ENCODE measurements around the gene BPIFB2.

DNA sequence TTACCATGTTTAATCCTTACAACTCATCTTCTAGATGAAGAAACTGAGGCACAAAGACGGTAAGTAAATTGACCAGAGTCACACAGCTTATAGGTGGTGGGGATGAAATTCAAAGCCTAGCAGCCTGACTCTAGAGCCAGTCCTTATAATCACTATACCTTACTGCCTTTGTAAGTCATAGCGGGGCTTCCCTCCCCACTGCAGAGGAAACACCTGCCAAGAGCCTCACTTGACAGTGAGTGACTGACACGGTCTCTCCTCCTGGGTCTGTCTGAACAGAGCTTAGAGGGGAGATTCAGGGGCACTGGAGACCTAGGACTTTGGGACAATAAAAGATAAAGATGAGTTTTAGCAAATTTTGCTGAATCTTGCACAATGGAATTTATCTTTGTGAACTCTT lies 16.1 kb upstream of the BPIFB2 start:
- TF ChIP-seq, protein P1, sequence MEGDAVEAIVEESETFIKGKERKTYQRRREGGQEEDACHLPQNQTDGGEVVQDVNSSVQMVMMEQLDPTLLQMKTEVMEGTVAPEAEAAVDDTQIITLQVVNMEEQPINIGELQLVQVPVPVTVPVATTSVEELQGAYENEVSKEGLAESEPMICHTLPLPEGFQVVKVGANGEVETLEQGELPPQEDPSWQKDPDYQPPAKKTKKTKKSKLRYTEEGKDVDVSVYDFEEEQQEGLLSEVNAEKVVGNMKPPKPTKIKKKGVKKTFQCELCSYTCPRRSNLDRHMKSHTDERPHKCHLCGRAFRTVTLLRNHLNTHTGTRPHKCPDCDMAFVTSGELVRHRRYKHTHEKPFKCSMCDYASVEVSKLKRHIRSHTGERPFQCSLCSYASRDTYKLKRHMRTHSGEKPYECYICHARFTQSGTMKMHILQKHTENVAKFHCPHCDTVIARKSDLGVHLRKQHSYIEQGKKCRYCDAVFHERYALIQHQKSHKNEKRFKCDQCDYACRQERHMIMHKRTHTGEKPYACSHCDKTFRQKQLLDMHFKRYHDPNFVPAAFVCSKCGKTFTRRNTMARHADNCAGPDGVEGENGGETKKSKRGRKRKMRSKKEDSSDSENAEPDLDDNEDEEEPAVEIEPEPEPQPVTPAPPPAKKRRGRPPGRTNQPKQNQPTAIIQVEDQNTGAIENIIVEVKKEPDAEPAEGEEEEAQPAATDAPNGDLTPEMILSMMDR (conservative IDR thresholded peaks at IDR 0.05 in 1 of 2, IDR thresholded peaks at IDR 0.05 in 1 of 2; ENCODE audit: low read depth in 1 of 2, low read length in 2 of 2): no peak
- TF ChIP-seq EZH2 (IDR thresholded peaks at IDR 0.05; ENCODE audit: low read length, missing control alignments): no peak

Measured in fibroblast of lung (primary cell).